PC-3 (cell line): ENCODE results near the gene EHD4. TPM values are rescaled to one million over a fixed set of nuclear protein-coding genes. Genes with fewer than 3 reads are reported as not detected.
A peak's percentile ranks its signal among the peaks of the same experiment; 100 is the strongest.

Source experiments
- ATAC-seq: fragments of 200-7000 bp; cut with Tn5 transposase; 2 replicates; pipeline ENCODE4 v1.9.1; 2020; ENCODE audit warnings: mild to moderate bottlenecking, moderate library complexity
- BruUV-seq: library from RNA; stranded (reverse); fragments of 400-500 nt; replicated peaks from 2 replicates; lab custom pipeline; 2021; lab: Mats Ljungman, UMichigan
- CTCF ChIA-PET: fragments of 300-600 bp; sonication (Branson Sonifier 250); formaldehyde crosslinking; loops from one replicate; lab custom pipeline; 2022; ENCODE audit warnings: antibody characterized with exemption; lab: Charles Lee
- POLR2A ChIA-PET: fragments of 300-600 bp; sonication (Branson Sonifier 250); formaldehyde crosslinking; loops from one replicate; lab custom pipeline; 2022; ENCODE audit warnings: antibody characterized with exemption; ENCODE audit not compliant: unreplicated experiment; lab: Charles Lee
- DNase-seq: peaks from one replicate; pipeline ENCODE4 v3.0.0-alpha.2; 2015
- H2AFZ ChIP-seq: fragments of 300-600 bp; sonication (generic); 2 replicates; pipeline ENCODE4 v1.6.0; 2016; ENCODE audit warnings: antibody characterized with exemption, low read length
- H3F3A ChIP-seq: fragments of 300-600 bp; sonication (generic); one replicate; pipeline ENCODE4 v1.6.0; 2017; ENCODE audit warnings: antibody characterized with exemption, low read length, control low read depth, mild to moderate bottlenecking; ENCODE audit not compliant: unreplicated experiment
- H3K27ac ChIP-seq: fragments of 300-600 bp; sonication (generic); 2 replicates; pipeline ENCODE4 v1.5.1; 2016; ENCODE audit warnings: mild to moderate bottlenecking, low read length
- H3K27me3 ChIP-seq: fragments of 300-600 bp; sonication (generic); 2 replicates; pipeline ENCODE4 v1.6.1; 2016; ENCODE audit warnings: low read length, mixed read lengths
- H3K36me3 ChIP-seq: fragments of 300-600 bp; sonication (generic); 2 replicates; pipeline ENCODE4 v1.6.1; 2016; ENCODE audit warnings: low read depth, mixed run types, low read length, mixed read lengths
- H3K4me1 ChIP-seq: fragments of 300-600 bp; sonication (generic); 2 replicates; pipeline ENCODE4 v1.5.1; 2016; ENCODE audit warnings: low read length; ENCODE audit not compliant: insufficient read depth
- H3K4me2 ChIP-seq: fragments of 300-600 bp; sonication (generic); 2 replicates; pipeline ENCODE4 v1.6.0; 2016; ENCODE audit warnings: low read length
- H3K4me3 ChIP-seq: fragments of 300-600 bp; sonication (generic); 2 replicates; pipeline ENCODE4 v1.5.1; 2016; ENCODE audit warnings: mild to moderate bottlenecking, low read length, mixed read lengths
- H3K79me2 ChIP-seq: fragments of 300-600 bp; sonication (generic); 2 replicates; pipeline ENCODE4 v1.6.1; 2017; ENCODE audit warnings: low read length, mixed read lengths
- H3K9ac ChIP-seq: fragments of 300-600 bp; sonication (generic); 2 replicates; pipeline ENCODE4 v1.6.0; 2016; ENCODE audit warnings: mild to moderate bottlenecking, low read length
- H3K9me2 ChIP-seq: fragments of 300-600 bp; sonication (generic); replicated peaks from 2 replicates; pipeline ENCODE4 v1.6.1; 2016; ENCODE audit warnings: mixed run types, low read length, mixed read lengths
- H3K9me3 ChIP-seq: fragments of 300-600 bp; sonication (generic); 2 replicates; pipeline ENCODE4 v1.6.1; 2016; ENCODE audit warnings: low read length, mixed read lengths
- H4K20me1 ChIP-seq: fragments of 300-600 bp; sonication (generic); 2 replicates; pipeline ENCODE4 v1.6.1; 2016; ENCODE audit warnings: low read length, mixed read lengths
- EZH2 ChIP-seq: fragments of 300-600 bp; sonication (generic); IDR thresholded peaks from one replicate; pipeline ENCODE4 v1.6.1; 2017; ENCODE audit warnings: antibody characterized with exemption, mild to moderate bottlenecking, low read length; ENCODE audit not compliant: unreplicated experiment
- EZH2phosphoT487 ChIP-seq: fragments of 300-600 bp; sonication (generic); IDR thresholded peaks from 2 replicates; pipeline ENCODE4 v1.6.1; 2018; ENCODE audit warnings: mild to moderate bottlenecking, antibody characterized with exemption, low read length, borderline replicate concordance
- intact Hi-C: fragments of 100-400 bp; cut with micrococcal nuclease; formaldehyde crosslinking; loops from 2 replicates; pipeline ENCODE4 v1.9.0; 2023
- total RNA-seq: library from RNA; depleted of rRNA; stranded (reverse); fragments of >200 nt; gene quantifications from 2 replicates; pipeline ENCODE4 v1.2.3, GENCODE V29; 2014
- TF ChIP-seq, protein P1 (sequence below): fragments of 300-600 bp; sonication (generic); conservative IDR thresholded peaks from 2 replicates; pipeline ENCODE4 v1.5.1; 2017; ENCODE audit warnings: antibody characterized with exemption, low read depth, mild to moderate bottlenecking, low read length

EHD4 gene
- total RNA-seq, 1 experiment from 2014 or later = 57.8 TPM

DNA sequence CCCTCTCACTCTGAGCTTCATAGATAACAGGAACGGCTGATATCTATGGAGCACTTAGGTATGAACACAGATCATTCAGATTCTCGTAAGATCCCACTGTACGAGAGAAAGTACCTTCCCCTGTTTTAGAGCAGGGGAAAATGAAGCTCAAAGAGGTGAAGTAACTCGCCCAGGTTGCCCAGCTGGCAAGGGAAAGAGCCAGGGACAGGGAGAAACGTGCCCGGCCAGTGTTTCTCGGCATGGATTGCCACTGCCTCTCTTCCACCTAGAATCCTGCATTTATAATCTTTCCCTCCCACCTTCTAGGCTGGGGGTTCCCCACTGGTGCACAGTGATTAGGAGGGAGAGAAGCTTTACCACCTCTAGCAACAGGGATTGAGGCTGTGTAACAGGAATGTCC, 39.0 kb downstream of the EHD4 start:
- no TSS peak for BruUV-seq
- ATAC-seq = no peak

DNA sequence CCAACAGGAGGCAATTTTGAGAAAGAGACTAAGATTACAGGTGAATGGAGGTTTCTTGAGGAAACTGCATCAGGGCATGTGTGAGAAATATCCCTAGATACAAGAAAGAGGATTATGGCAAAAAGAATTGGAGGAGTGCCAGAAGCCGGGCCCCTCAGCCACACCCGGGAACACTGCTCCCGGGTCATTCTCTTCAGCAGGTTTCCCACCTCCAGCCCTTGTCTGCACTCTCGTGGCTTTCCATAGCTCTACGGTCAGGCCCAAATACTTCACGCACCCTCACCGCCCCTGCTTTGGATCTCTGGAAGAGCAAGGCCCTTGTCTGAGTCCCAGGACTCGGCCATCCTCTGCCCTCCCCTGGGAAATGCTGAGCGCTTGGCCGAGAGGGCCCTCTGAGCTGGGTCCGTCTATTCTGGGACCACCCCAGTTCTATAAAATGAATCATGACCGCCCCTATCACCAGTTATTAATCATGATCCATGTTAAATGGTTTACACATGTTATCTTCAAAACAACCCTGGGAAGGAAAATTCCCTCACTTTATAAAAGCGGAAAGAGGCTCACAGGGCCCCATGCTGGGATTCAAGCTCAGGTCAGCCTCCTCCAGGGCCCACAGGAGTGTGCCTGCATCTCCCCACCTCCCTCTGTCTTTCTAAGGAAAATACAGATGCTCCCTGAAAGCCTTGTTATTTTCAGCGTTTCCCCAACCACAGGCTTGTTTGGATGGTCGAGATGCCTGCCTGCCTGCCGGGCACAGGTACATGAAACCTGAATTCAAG, 39.7 kb downstream of the EHD4 start:
- Histone ChIP-seq H3K4me1 (peaks cover 85% of the 10 kb centered on the region), H3F3A (peaks cover 17% of the 10 kb centered on the region), H3K27me3 (no peaks in the 10 kb centered on the region), H3K4me2 (peak overlapping the region; percentile 70; the same call in 1 of the 2 replicates), H3K27ac (peak overlapping the region; percentile 97), H3K9ac (peak overlapping the region; percentile 87), H3K36me3 (peaks cover 9% of the 10 kb centered on the region; the same call in 1 of the 2 replicates), H2AFZ (no peak overlapping the region), H3K4me3 (no peak overlapping the region), H4K20me1 (no peaks in the 10 kb centered on the region), H3K9me3 (no peaks in the 10 kb centered on the region), H3K79me2 (peaks cover 68% of the 10 kb centered on the region), H3K9me2 (no peaks in the 10 kb centered on the region)
- intact Hi-C loops = no loop called here
- POLR2A ChIA-PET = no interaction called here
- no peak for TF ChIP-seq EZH2
- TF ChIP-seq, protein P1, sequence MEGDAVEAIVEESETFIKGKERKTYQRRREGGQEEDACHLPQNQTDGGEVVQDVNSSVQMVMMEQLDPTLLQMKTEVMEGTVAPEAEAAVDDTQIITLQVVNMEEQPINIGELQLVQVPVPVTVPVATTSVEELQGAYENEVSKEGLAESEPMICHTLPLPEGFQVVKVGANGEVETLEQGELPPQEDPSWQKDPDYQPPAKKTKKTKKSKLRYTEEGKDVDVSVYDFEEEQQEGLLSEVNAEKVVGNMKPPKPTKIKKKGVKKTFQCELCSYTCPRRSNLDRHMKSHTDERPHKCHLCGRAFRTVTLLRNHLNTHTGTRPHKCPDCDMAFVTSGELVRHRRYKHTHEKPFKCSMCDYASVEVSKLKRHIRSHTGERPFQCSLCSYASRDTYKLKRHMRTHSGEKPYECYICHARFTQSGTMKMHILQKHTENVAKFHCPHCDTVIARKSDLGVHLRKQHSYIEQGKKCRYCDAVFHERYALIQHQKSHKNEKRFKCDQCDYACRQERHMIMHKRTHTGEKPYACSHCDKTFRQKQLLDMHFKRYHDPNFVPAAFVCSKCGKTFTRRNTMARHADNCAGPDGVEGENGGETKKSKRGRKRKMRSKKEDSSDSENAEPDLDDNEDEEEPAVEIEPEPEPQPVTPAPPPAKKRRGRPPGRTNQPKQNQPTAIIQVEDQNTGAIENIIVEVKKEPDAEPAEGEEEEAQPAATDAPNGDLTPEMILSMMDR = no peak
- TF ChIP-seq EZH2phosphoT487 = no peak
- no peak for ATAC-seq
- BruUV-seq = no TSS peak
- no peak for DNase-seq
- CTCF ChIA-PET = interaction anchor here (1.2 kb wide), 1 partner anchor 40 kb away, joined by 3 read pairs; the partner anchor contains the start of gene EHD4

More for the DNA sequence above, 39.0 kb downstream of the EHD4 start:
- Histone ChIP-seq H3K27ac (peak overlapping the region; percentile 97), H3K9ac (peak overlapping the region; percentile 87), H3K27me3 (no peaks in the 10 kb centered on the region), H3F3A (peaks cover 15% of the 10 kb centered on the region), H3K79me2 (peaks cover 75% of the 10 kb centered on the region), H3K4me1 (peaks cover 78% of the 10 kb centered on the region), H3K4me2 (peak overlapping the region; percentile 70), H4K20me1 (no peaks in the 10 kb centered on the region), H2AFZ (no peak overlapping the region), H3K9me2 (no peaks in the 10 kb centered on the region), H3K4me3 (no peak overlapping the region), H3K9me3 (no peaks in the 10 kb centered on the region), H3K36me3 (peaks cover 15% of the 10 kb centered on the region)
- POLR2A ChIA-PET = interaction anchor here (0.6 kb wide), 1 partner anchor 14 kb away, joined by 4 read pairs; no protein-coding TSS in a partner anchor
- CTCF ChIA-PET = interaction anchor here (1.2 kb wide), 1 partner anchor 39 kb away, joined by 3 read pairs; the partner anchor contains the start of gene EHD4
- TF ChIP-seq EZH2phosphoT487 (no peak), EZH2 (no peak)
- TF ChIP-seq, protein P1 = no peak
- intact Hi-C loops = no loop called here
- DNase-seq = no peak
